Esophagus muscularis mucosa (tissue), 4 donors: ENCODE measurements around the gene RHOT1. TPM values are rescaled to one million over a fixed set of nuclear protein-coding genes. Genes with fewer than 3 reads are reported as not detected.

Experiments
- DNase-seq: peaks from one replicate; pipeline ENCODE4 v3.0.0-alpha.2; 2017; ENCODE audit errors: extremely low spot score
- H3K27ac ChIP-seq, 4 donors: fragments of 200-600 bp; sonication (generic); replicated peaks in 1 of 4; 1 replicate in 3 of 4; 2 replicates in 1 of 4; pipeline ENCODE4 v1.5.1; 2016 to 2019; ENCODE audit warnings: mild to moderate bottlenecking in 1 of 4
- H3K27me3 ChIP-seq, 4 donors: fragments of 200-600 bp; sonication (generic); one replicate each; pipeline versions ENCODE4 v1.5.1 to v1.6.0; 2016 to 2019
- H3K36me3 ChIP-seq, 4 donors: fragments of 200-600 bp; sonication (generic); one replicate each; pipeline ENCODE4 v1.5.1; 2016 to 2019
- H3K4me1 ChIP-seq, 4 donors: fragments of 200-600 bp; sonication (generic); one replicate each; pipeline ENCODE4 v1.5.1; 2016 to 2019
- H3K4me3 ChIP-seq, 4 donors: fragments of 200-600 bp; sonication (generic); 1 replicate in 2 of 4; 2 replicates in 2 of 4; pipeline ENCODE4 v1.5.1; 2016 to 2019; ENCODE audit warnings: mild to moderate bottlenecking in 4 of 4, moderate library complexity in 1 of 4
- H3K9me3 ChIP-seq, 4 donors: fragments of 200-600 bp; sonication (generic); 1 replicate in 3 of 4; 2 replicates in 1 of 4; pipeline ENCODE4 v1.5.1; 2016 to 2019
- CTCF ChIP-seq, 3 experiments: fragments of 200-600 bp in 2 of 3; fragments of 450-650 bp in 1 of 3; sonication (generic) in 2 of 3; IDR thresholded peaks; one replicate each; pipeline ENCODE4 v1.5.1; 2017 to 2019; ENCODE audit warnings: antibody characterized with exemption in 3 of 3, mild to moderate bottlenecking in 2 of 3, moderate library complexity in 1 of 3
- EP300 ChIP-seq: sonication (generic); formaldehyde crosslinking; IDR thresholded peaks from one replicate; pipeline ENCODE4 v1.6.1; 2017; ENCODE audit warnings: antibody characterized with exemption
- POLR2A ChIP-seq: fragments of 450-650 bp; IDR thresholded peaks from one replicate; pipeline ENCODE4 v1.6.1; 2017; ENCODE audit warnings: antibody characterized with exemption, moderate library complexity, mild to moderate bottlenecking, low read depth
- POLR2AphosphoS5 ChIP-seq, 2 donors: sonication (generic); formaldehyde crosslinking; IDR thresholded peaks; one replicate each; pipeline ENCODE4 v1.6.1; 2017; ENCODE audit warnings: antibody characterized with exemption in 2 of 2
- WGBS: methylation state at CpG from one replicate; pipeline ENCODE4 v1.1.5; 2018; 5-methylcytosine and 5-hydroxymethylcytosine counted together
- intact Hi-C: fragments of 100-400 bp; cut with DNase I; formaldehyde crosslinking; loops from one replicate; pipeline ENCODE4 v1.15.1; 2023
- total RNA-seq, 4 donors: library from RNA; depleted of rRNA; stranded (reverse); fragments of >200 nt; gene quantifications; one replicate each; pipeline versions ENCODE4 v1.1.0 to v1.2.1, GENCODE V29; 2016

RHOT1 gene
- total RNA-seq, 4 donors from 2014 or later = 34.6 to 52.7 (median 43.1) TPM

DNA sequence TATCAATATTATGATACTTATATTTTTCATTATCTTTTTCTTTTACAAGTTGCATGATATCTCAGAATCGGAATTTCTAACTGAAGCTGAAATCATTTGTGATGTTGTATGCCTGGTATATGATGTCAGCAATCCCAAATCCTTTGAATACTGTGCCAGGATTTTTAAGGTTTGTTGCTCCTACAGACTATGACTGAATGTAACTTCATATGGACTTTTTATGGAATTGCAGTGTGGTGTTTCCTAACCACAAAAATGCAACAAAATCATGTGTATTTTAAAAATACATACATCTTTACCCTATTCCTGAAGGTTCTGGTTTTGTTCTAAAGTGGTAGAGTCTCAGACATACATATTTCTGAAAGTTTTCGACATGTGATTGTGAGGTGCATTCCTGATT is 64.6 kb downstream of the RHOT1 start:
- no peak for DNase-seq
- H3K9me3 ChIP-seq = no peaks in the 10 kb centered on the region
- 93% methylated on average over 2 of the region's 2 CpGs for WGBS
- H3K36me3 ChIP-seq = peaks cover 37 to 89% (median 64%) of the 10 kb centered on the region in 4 donors
- no peak overlapping the region for H3K4me3 ChIP-seq
- no peaks in the 10 kb centered on the region for H3K27me3 ChIP-seq
- no peaks in the 10 kb centered on the region for H3K4me1 ChIP-seq
- TF ChIP-seq POLR2A (no peak), EP300 (no peak), CTCF (IDR thresholded peaks at IDR 0.05) (no peak), POLR2AphosphoS5 (IDR thresholded peaks at IDR 0.05) (no peak)
- intact Hi-C loops = no loop called here
- H3K27ac ChIP-seq = no peak overlapping the region

DNA sequence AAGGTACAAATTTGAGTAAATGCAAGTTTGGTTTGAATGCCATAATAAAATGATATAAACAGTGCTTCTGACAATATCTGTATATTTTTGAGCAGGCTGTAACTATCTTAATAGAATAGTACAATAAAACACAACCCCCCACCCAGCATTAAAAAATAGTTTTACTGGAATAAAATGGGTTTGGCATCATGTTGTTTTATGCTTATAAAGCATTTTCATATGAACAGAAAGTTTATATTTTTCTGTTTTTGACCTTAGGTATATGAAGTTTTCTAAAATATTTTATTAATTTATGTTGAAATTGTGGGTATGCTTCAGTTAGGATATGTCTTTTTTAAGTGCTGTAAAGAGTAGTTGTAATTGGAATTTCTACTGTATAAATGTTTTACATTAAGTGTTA is 66.1 kb downstream of the RHOT1 start:
- Histone ChIP-seq H3K9me3 (no peaks in the 10 kb centered on the region), H3K4me3 (no peak overlapping the region), H3K4me1 (no peaks in the 10 kb centered on the region), H3K36me3 (peaks cover 34 to 87% (median 62%) of the 10 kb centered on the region in 4 donors), H3K27me3 (no peaks in the 10 kb centered on the region), H3K27ac (no peak overlapping the region)
- no peak for DNase-seq
- TF ChIP-seq EP300 (no peak), CTCF (IDR thresholded peaks at IDR 0.05) (no peak), POLR2AphosphoS5 (IDR thresholded peaks at IDR 0.05) (no peak), POLR2A (no peak)
- intact Hi-C loops = no loop called here

DNA sequence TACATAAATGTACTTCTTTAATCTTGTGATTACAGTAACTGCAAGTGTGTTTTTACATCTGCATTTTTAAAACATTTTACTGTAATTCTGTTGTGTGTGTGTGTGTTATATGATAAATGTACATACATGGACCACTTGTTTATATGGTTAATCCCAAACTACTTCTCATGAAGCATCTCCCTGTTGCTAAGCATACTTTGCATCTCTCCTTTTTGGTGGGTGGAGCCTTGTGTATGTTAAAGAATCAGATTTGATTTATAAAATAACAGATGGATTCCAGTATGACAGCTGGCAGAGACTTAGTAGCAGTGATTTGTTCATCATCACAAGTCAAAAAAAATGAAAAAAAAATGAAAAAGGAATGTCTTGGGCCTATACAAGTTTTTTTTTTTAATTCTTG is 67.3 kb downstream of the RHOT1 start:
- no peak overlapping the region for H3K4me3 ChIP-seq
- no peak for DNase-seq
- intact Hi-C loops = no loop called here
- no peaks in the 10 kb centered on the region for H3K9me3 ChIP-seq
- H3K27me3 ChIP-seq = no peaks in the 10 kb centered on the region
- peaks cover 34 to 87% (median 59%) of the 10 kb centered on the region in 4 donors for H3K36me3 ChIP-seq
- no peak overlapping the region for H3K27ac ChIP-seq
- TF ChIP-seq EP300 = no peak
- no peak for TF ChIP-seq CTCF (IDR thresholded peaks at IDR 0.05)
- no peak for TF ChIP-seq POLR2A
- TF ChIP-seq POLR2AphosphoS5 (IDR thresholded peaks at IDR 0.05) = no peak
- no peaks in the 10 kb centered on the region for H3K4me1 ChIP-seq

GRCh38 chr17:32211671-32212070 is 69.4 kb downstream of the RHOT1 start:
- 86% methylated on average over 1 of the region's 1 CpG for WGBS
- TF ChIP-seq EP300 (no peak), POLR2A (no peak), CTCF (IDR thresholded peaks at IDR 0.05) (no peak), POLR2AphosphoS5 (IDR thresholded peaks at IDR 0.05) (no peak)
- no peak for DNase-seq
- Histone ChIP-seq H3K27ac (no peak overlapping the region), H3K9me3 (no peaks in the 10 kb centered on the region), H3K36me3 (peaks cover 22 to 71% (median 50%) of the 10 kb centered on the region in 4 donors), H3K4me3 (no peak overlapping the region), H3K27me3 (no peaks in the 10 kb centered on the region), H3K4me1 (no peaks in the 10 kb centered on the region)
- intact Hi-C loops = no loop called here

DNA sequence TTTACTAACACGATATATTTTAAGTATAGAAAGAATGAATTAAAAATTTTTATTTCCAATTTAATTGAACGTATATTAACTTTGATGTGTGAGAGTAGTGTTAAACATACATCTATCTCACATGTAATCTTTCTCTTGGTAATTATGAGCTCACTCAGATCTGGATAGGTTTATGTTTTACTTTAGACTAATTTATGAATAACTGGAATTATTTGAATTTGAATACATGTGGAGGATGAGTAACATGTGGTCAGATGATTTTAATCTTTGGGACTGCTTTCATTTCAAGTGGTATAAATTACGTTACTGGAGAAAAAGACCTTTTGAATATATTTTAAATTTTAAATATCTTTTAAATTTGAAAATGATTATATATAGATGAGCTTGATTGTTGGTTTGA is 73.4 kb downstream of the RHOT1 start:
- no peak for DNase-seq
- no peak overlapping the region for H3K4me3 ChIP-seq
- WGBS = 90% methylated on average over 3 of the region's 3 CpGs
- H3K4me1 ChIP-seq = no peaks in the 10 kb centered on the region
- H3K36me3 ChIP-seq = peaks cover 0 to 50% (median 26%) of the 10 kb centered on the region in 4 donors
- TF ChIP-seq EP300 (no peak), POLR2AphosphoS5 (IDR thresholded peaks at IDR 0.05) (no peak), POLR2A (no peak), CTCF (IDR thresholded peaks at IDR 0.05) (no peak)
- H3K27ac ChIP-seq = no peak overlapping the region
- intact Hi-C loops = no loop called here
- no peaks in the 10 kb centered on the region for H3K27me3 ChIP-seq
- no peaks in the 10 kb centered on the region for H3K9me3 ChIP-seq
